H1 (cell line): ENCODE measurements around the gene RAB11A. TPM values are rescaled to one million over a fixed set of nuclear protein-coding genes. Genes with fewer than 3 reads are reported as not detected.

Source experiments
- CTCF ChIA-PET: fragments of 300-600 bp; sonication (Branson Sonifier 250); formaldehyde crosslinking; loops from one replicate; lab custom pipeline; 2021; ENCODE audit not compliant: partially characterized antibody; lab: Charles Lee
- POLR2A ChIA-PET: fragments of 300-600 bp; sonication (Branson Sonifier 250); formaldehyde crosslinking; loops from one replicate; lab custom pipeline; 2021; ENCODE audit warnings: inconsistent platforms; ENCODE audit not compliant: partially characterized antibody; lab: Charles Lee
- DNase-seq, 2 experiments: peaks; one replicate each; pipeline versions ENCODE4 v3.0.0 to v3.0.0-alpha.2; 2010 to 2022; ENCODE audit warnings: low spot score in 2 of 2, low read depth in 1 of 2, mixed read lengths in 1 of 2
- FAIRE-seq: peaks from 2 replicates; lab custom pipeline; 2011; peaks lifted over from hg19 to GRCh38; lab: Jason Lieb, UNC
- H2AFZ ChIP-seq: 2 replicates; pipeline ENCODE4 v1.8.1; 2012; ENCODE audit warnings: low read length, inconsistent platforms
- H2AK5ac ChIP-seq: 2 replicates; pipeline ENCODE4 v1.6.1; 2013; ENCODE audit warnings: low read depth, low read length
- H2BK120ac ChIP-seq: replicated peaks from 2 replicates; pipeline ENCODE3; 2013; ENCODE audit warnings: low read depth, low read length, inconsistent platforms
- H2BK12ac ChIP-seq: 2 replicates; pipeline ENCODE4 v1.6.1; 2013; ENCODE audit warnings: low read depth, low read length
- H2BK15ac ChIP-seq: 2 replicates; pipeline ENCODE4 v1.6.1; 2013; ENCODE audit warnings: low read length
- H2BK20ac ChIP-seq: 2 replicates; pipeline ENCODE4 v1.6.1; 2013; ENCODE audit warnings: low read length
- H2BK5ac ChIP-seq: 2 replicates; pipeline ENCODE4 v1.6.1; 2013; ENCODE audit warnings: low read depth, low read length
- H3K14ac ChIP-seq: 2 replicates; pipeline ENCODE4 v1.6.1; 2013; ENCODE audit warnings: inconsistent platforms; ENCODE audit not compliant: insufficient read length
- H3K18ac ChIP-seq: 2 replicates; pipeline ENCODE4 v1.6.1; 2013; ENCODE audit warnings: low read length; ENCODE audit errors: extremely low read depth
- H3K23ac ChIP-seq: 2 replicates; pipeline ENCODE4 v1.6.1; 2013; ENCODE audit warnings: inconsistent platforms; ENCODE audit not compliant: insufficient read length
- H3K23me2 ChIP-seq: 2 replicates; pipeline ENCODE4 v1.6.1; 2013; ENCODE audit warnings: low read depth, low read length
- H3K27ac ChIP-seq: 2 replicates; pipeline ENCODE4 v1.6.1; 2011; ENCODE audit warnings: low read depth, low read length, inconsistent platforms
- H3K27me3 ChIP-seq, 4 experiments: replicated peaks in 1 of 4; 1 replicate in 1 of 4; 2 replicates in 3 of 4; pipeline versions ENCODE4 v1.6.1 to v1.8.1; 2011 to 2013; ENCODE audit warnings: low read length in 3 of 4, mild to moderate bottlenecking in 3 of 4, inconsistent platforms in 2 of 4, mixed read lengths in 2 of 4, moderate library complexity in 1 of 4; ENCODE audit not compliant: control insufficient read depth in 3 of 4, insufficient read depth in 3 of 4; ENCODE audit errors: extremely low read depth in 1 of 4
- H3K36me3 ChIP-seq, 4 experiments: 2 replicates each; pipeline versions ENCODE4 v1.6.1 to v1.8.1; 2011 to 2013; ENCODE audit warnings: mild to moderate bottlenecking in 4 of 4, low read length in 3 of 4, moderate library complexity in 2 of 4, control low read depth in 1 of 4, inconsistent platforms in 1 of 4; ENCODE audit not compliant: insufficient read depth in 4 of 4, control insufficient read depth in 2 of 4
- H3K4ac ChIP-seq: replicated peaks from 2 replicates; pipeline ENCODE3; 2013; ENCODE audit warnings: low read length, low read depth, mixed read lengths, inconsistent platforms; ENCODE audit not compliant: insufficient read length
- H3K4me1 ChIP-seq, 4 experiments: replicated peaks in 1 of 4; 1 replicate in 1 of 4; 2 replicates in 3 of 4; pipeline versions ENCODE4 v1.6.1 to v1.8.1; 2011 to 2013; ENCODE audit warnings: low read length in 3 of 4, inconsistent platforms in 2 of 4, mixed read lengths in 1 of 4; ENCODE audit not compliant: insufficient read depth in 4 of 4, control insufficient read depth in 3 of 4
- H3K4me2 ChIP-seq, 2 experiments: 2 replicates each; pipeline versions ENCODE4 v1.6.1 to v1.8.1; 2011 to 2013; ENCODE audit warnings: low read depth in 2 of 2, low read length in 2 of 2, control low read depth in 1 of 2, inconsistent platforms in 1 of 2, mild to moderate bottlenecking in 1 of 2; ENCODE audit not compliant: insufficient read depth in 1 of 2
- H3K4me3 ChIP-seq, 4 experiments: fragments of 200-600, 300-600 bp in 1 of 4; sonication (generic), shearing (Covaris generic), sonication (Bioruptor Twin) in 1 of 4; 2 replicates each; pipeline versions ENCODE4 v1.5.1 to v1.8.1; 2011 to 2016; ENCODE audit warnings: low read length in 4 of 4, low read depth in 3 of 4, control low read depth in 2 of 4, inconsistent platforms in 2 of 4, mild to moderate bottlenecking in 2 of 4, mixed read lengths in 1 of 4, moderate library complexity in 1 of 4; ENCODE audit not compliant: insufficient read depth in 2 of 4; ENCODE audit errors: extremely low read depth in 1 of 4
- H3K56ac ChIP-seq: replicated peaks from 2 replicates; pipeline ENCODE3; 2013; ENCODE audit warnings: low read depth, mild to moderate bottlenecking, mixed read lengths, low read length, inconsistent platforms; ENCODE audit not compliant: insufficient read length
- H3K79me1 ChIP-seq: 2 replicates; pipeline ENCODE4 v1.6.1; 2013; ENCODE audit warnings: low read depth, low read length, control low read depth
- H3K79me2 ChIP-seq, 2 experiments: 2 replicates each; pipeline versions ENCODE4 v1.6.1 to v1.8.1; 2012 to 2013; ENCODE audit warnings: low read length in 2 of 2, mild to moderate bottlenecking in 2 of 2, inconsistent platforms in 1 of 2; ENCODE audit not compliant: insufficient read depth in 2 of 2, control insufficient read depth in 1 of 2
- H3K9ac ChIP-seq, 4 experiments: replicated peaks in 1 of 4; 1 replicate in 1 of 4; 2 replicates in 3 of 4; pipeline versions ENCODE4 v1.6.1 to v1.8.1; 2011 to 2013; ENCODE audit warnings: low read depth in 3 of 4, low read length in 3 of 4, control low read depth in 2 of 4, mild to moderate bottlenecking in 2 of 4, moderate library complexity in 2 of 4, inconsistent platforms in 1 of 4; ENCODE audit errors: extremely low read depth in 1 of 4
- H3K9me3 ChIP-seq, 2 experiments: 2 replicates each; pipeline versions ENCODE4 v1.6.1 to v1.8.1; 2012 to 2013; ENCODE audit warnings: mild to moderate bottlenecking in 2 of 2, moderate library complexity in 2 of 2, control low read depth in 1 of 2, inconsistent platforms in 1 of 2, low read depth in 1 of 2, low read length in 1 of 2, mixed read lengths in 1 of 2; ENCODE audit not compliant: insufficient read depth in 2 of 2
- H4K20me1 ChIP-seq, 2 experiments: replicated peaks in 1 of 2; 2 replicates each; pipeline versions ENCODE3 to v1.8.1; 2011 to 2013; ENCODE audit warnings: inconsistent platforms in 2 of 2, low read length in 2 of 2, mild to moderate bottlenecking in 1 of 2; ENCODE audit not compliant: insufficient read depth in 2 of 2, control insufficient read depth in 1 of 2
- H4K5ac ChIP-seq: 2 replicates; pipeline ENCODE4 v1.6.1; 2013; ENCODE audit warnings: low read length, low read depth, mixed read lengths, inconsistent platforms; ENCODE audit not compliant: insufficient read length
- H4K8ac ChIP-seq: 2 replicates; pipeline ENCODE4 v1.8.0; 2013; ENCODE audit warnings: mild to moderate bottlenecking, moderate library complexity, low read length, inconsistent platforms; ENCODE audit not compliant: insufficient read depth; ENCODE audit errors: extremely low read depth
- H4K91ac ChIP-seq: replicated peaks from 2 replicates; pipeline ENCODE3; 2013; ENCODE audit warnings: low read length, mixed read lengths, inconsistent platforms; ENCODE audit not compliant: insufficient read length
- HDAC6 ChIP-seq: IDR thresholded peaks from one replicate; pipeline ENCODE4 v1.7.1; 2012; ENCODE audit warnings: low read depth, mild to moderate bottlenecking, inconsistent platforms, low read length, moderate library complexity
- MAFK ChIP-seq: IDR thresholded peaks from 2 replicates; pipeline ENCODE4 v1.6.1; 2012; ENCODE audit warnings: low read depth, mild to moderate bottlenecking, improper control_type of control experiment, low read length
- WGBS, 2 experiments: shearing (Covaris generic) in 1 of 2; methylation state at CpG; one replicate each; pipeline versions ENCODE4 v1.1.6 to v1.1.7; 2013 to 2015; ENCODE audit warnings: low lambda C conversion rate in 2 of 2, mixed read lengths in 2 of 2, inconsistent platforms in 1 of 2, low coverage in 1 of 2, missing lambda C conversion rate in 1 of 2; ENCODE audit not compliant: insufficient replicate concordance in 2 of 2, insufficient coverage in 1 of 2, insufficient read length in 1 of 2; ENCODE audit errors: extremely low coverage in 1 of 2, missing lambda C conversion rate in 1 of 2; 5-methylcytosine and 5-hydroxymethylcytosine counted together
- polyA plus RNA-seq, 7 experiments: library from polyadenylated mRNA; depleted of rRNA in 3 of 7; stranded (reverse) in 5 of 7; unstranded in 2 of 7; fragments of >200 nt in 5 of 7; fragments of 200-250 nt in 2 of 7; gene quantifications; 1 replicate in 5 of 7; 2 replicates in 1 of 7; 4 replicates in 1 of 7; pipeline versions ENCODE4 v1.2.1 to v1.2.3, GENCODE V29; 2011 to 2013; ENCODE audit warnings: missing spikeins in 2 of 7, mixed read lengths in 2 of 7
- total RNA-seq: library from RNA; stranded (reverse); fragmentation: NEBNext Ultra II Directional; extraction: Animal tissue kit (Norgen Biotek cat#: 25700); gene quantifications from 2 replicates; pipeline ENCODE4 v1.2.1, GENCODE V29; 2021

RAB11A gene
- total and polyA plus RNA-seq, 2 of the 8 experiments (the other 6 are each of a cell fraction or from before 2014, with no cell fraction given), result 211 to 254 TPM

- H3K23ac ChIP-seq, result no peak overlapping the region
- no peaks in the 10 kb centered on the region for H3K27me3 ChIP-seq
- H3K27ac ChIP-seq, result no peak overlapping the region
- peaks cover 2 to 3% of the 10 kb centered on the region in 2 experiments for H4K20me1 ChIP-seq
- H3K23me2 ChIP-seq, result peaks cover 6% of the 10 kb centered on the region; the same call in 1 of the 2 replicates
- no peak overlapping the region for H2BK20ac ChIP-seq
- peak overlapping the region in 2 of 4 experiments; percentile 94 to 96; a peak in 2 of 7 replicates for H3K9ac ChIP-seq
- DNase-seq, result no peak
- H3K9me3 ChIP-seq, result no peaks in the 10 kb centered on the region
- H3K14ac ChIP-seq, result no peak overlapping the region
- TF ChIP-seq HDAC6 (no peak), MAFK (peak; percentile 76; the same call in 1 of the 2 replicates)
- peak overlapping the region; percentile 85 to 99 (median 92) for H3K4me3 ChIP-seq
- POLR2A ChIA-PET, result interaction anchor here (0.6 to 2.6 kb wide), 34 partner anchors 9 to 637 kb away, joined by 3 to 19 read pairs (median 4); partner anchors contain the start of genes DENND4A, HACD3, INTS14 and RNU5B-1
- no peak overlapping the region for H3K18ac ChIP-seq
- H3K36me3 ChIP-seq, result no peaks in the 10 kb centered on the region
- H2BK15ac ChIP-seq, result no peak overlapping the region
- 0 out of 2 replicates have a peak overlapping the region, but pooled peaks have one; percentile 30 for H2AFZ ChIP-seq
- peaks cover 0 to 2% (median 0%) of the 10 kb centered on the region in 4 experiments; a peak in 2 of 7 replicates for H3K4me1 ChIP-seq
- peaks cover 6 to 38% of the 10 kb centered on the region in 2 experiments for H3K79me2 ChIP-seq
- peak overlapping the region; percentile 98; the same call in 1 of the 2 replicates for H2BK5ac ChIP-seq
- H4K8ac ChIP-seq, result no peak overlapping the region
- FAIRE-seq, result no peak
- H3K79me1 ChIP-seq, result no peaks in the 10 kb centered on the region; the same call in 1 of the 2 replicates
- CTCF ChIA-PET, result interaction anchor here (0.6 to 5.5 kb wide), 16 partner anchors 9 to 386 kb away, joined by 3 to 40 read pairs (median 3); partner anchors contain the start of gene DENND4A
- peak overlapping the region; percentile 26 to 89; a peak in 3 of 4 replicates for H3K4me2 ChIP-seq
- H4K5ac ChIP-seq, result no peak overlapping the region
- 59% methylated on average over 11 of the region's 11 CpGs; no CpG with 5 or more reads in 1 of the 2 experiments for WGBS, 2 experiments
- no peak overlapping the region for H2BK120ac ChIP-seq
- no peak overlapping the region for H3K4ac ChIP-seq
- H3K56ac ChIP-seq, result no peak overlapping the region
- H2AK5ac ChIP-seq, result no peak overlapping the region
- H2BK12ac ChIP-seq, result no peak overlapping the region; the same call in 1 of the 2 replicates
- H4K91ac ChIP-seq, result no peak overlapping the region
Measured at GRCh38 chr15:65868546-65869125, 655 bp upstream of the RAB11A start.
